Prostate gland (tissue), 2 donors: ENCODE measurements around the gene PCDHGA11. TPM values are rescaled to one million over a fixed set of nuclear protein-coding genes. Genes with fewer than 3 reads are reported as not detected.
"Not testable (repeated sequence)": the region's sequence is repeated elsewhere in the genome, so short reads cannot be mapped to it uniquely, and the experiment has no call there.

Source experiments
- DNase-seq: peaks from one replicate; pipeline ENCODE4 v3.0.0-alpha.2; 2019; ENCODE audit warnings: low spot score
- H3K27ac ChIP-seq, 2 donors: fragments of 200-600 bp; sonication (generic); 2 replicates each; pipeline ENCODE4 v1.5.1; 2017 to 2019
- H3K27me3 ChIP-seq: fragments of 200-600 bp; sonication (generic); replicated peaks from 2 replicates; pipeline ENCODE4 v1.5.1; 2019; ENCODE audit not compliant: insufficient read depth
- H3K36me3 ChIP-seq, 2 donors: fragments of 200-600 bp; sonication (generic); 1 replicate in 1 of 2; 2 replicates in 1 of 2; pipeline versions ENCODE4 v1.5.1 to v1.8.1; 2017 to 2019
- H3K4me1 ChIP-seq: fragments of 200-600 bp; sonication (generic); replicated peaks from 2 replicates; pipeline ENCODE4 v1.5.1; 2019
- H3K4me3 ChIP-seq, 2 donors: fragments of 200-600 bp; sonication (generic); 2 replicates each; pipeline ENCODE4 v1.5.1; 2017 to 2019
- H3K9me3 ChIP-seq: fragments of 200-600 bp; sonication (generic); 2 replicates; pipeline ENCODE4 v1.5.1; 2017
- POLR2A ChIP-seq: fragments of 450-650 bp; IDR thresholded peaks from one replicate; pipeline ENCODE4 v1.6.1; 2016; ENCODE audit warnings: antibody characterized with exemption, mild to moderate bottlenecking
- POLR2AphosphoS5 ChIP-seq: sonication (generic); formaldehyde crosslinking; IDR thresholded peaks from one replicate; pipeline ENCODE4 v1.6.1; 2017; ENCODE audit warnings: antibody characterized with exemption
- WGBS: methylation state at CpG from one replicate; pipeline ENCODE4 v1.1.5; 2018; 5-methylcytosine and 5-hydroxymethylcytosine counted together
- intact Hi-C: fragments of 100-400 bp; cut with DNase I; formaldehyde crosslinking; loops from one replicate; pipeline ENCODE4 v1.14.2; 2022
- total RNA-seq, 2 donors: library from RNA; depleted of rRNA; stranded (reverse); fragments of >200 nt; gene quantifications; one replicate each; pipeline ENCODE4 v1.1.0, GENCODE V29; 2016
- TF ChIP-seq, protein P1 (sequence below), 4 experiments: fragments of 200-600 bp in 2 of 4; fragments of 450-650 bp in 2 of 4; sonication (generic) in 2 of 4; IDR thresholded peaks; 1 replicate in 3 of 4; 2 replicates in 1 of 4; pipeline ENCODE4 v1.5.1; 2016 to 2019; ENCODE audit warnings: antibody characterized with exemption in 4 of 4, mild to moderate bottlenecking in 2 of 4, moderate library complexity in 2 of 4

Gene PCDHGA11
- total RNA-seq, 2 donors from 2014 or later = 2.9 to 3.4 TPM

- Histone ChIP-seq H3K4me1 (no peaks in the 10 kb centered on the region), H3K9me3 (no peaks in the 10 kb centered on the region), H3K36me3 (no peaks in the 10 kb centered on the region), H3K4me3 (peak within 1 kb of the TSS; percentile 5 to 27), H3K27ac (peak within 1 kb of the TSS in 1 of 2 donors; percentile 39), H3K27me3 (peaks cover 2% of the 10 kb centered on the region)
- 16% methylated on average over 31 of the region's 31 CpGs for WGBS
- TF ChIP-seq POLR2A (no peak), POLR2AphosphoS5 (peak; percentile 5)
- TF ChIP-seq, protein P1, sequence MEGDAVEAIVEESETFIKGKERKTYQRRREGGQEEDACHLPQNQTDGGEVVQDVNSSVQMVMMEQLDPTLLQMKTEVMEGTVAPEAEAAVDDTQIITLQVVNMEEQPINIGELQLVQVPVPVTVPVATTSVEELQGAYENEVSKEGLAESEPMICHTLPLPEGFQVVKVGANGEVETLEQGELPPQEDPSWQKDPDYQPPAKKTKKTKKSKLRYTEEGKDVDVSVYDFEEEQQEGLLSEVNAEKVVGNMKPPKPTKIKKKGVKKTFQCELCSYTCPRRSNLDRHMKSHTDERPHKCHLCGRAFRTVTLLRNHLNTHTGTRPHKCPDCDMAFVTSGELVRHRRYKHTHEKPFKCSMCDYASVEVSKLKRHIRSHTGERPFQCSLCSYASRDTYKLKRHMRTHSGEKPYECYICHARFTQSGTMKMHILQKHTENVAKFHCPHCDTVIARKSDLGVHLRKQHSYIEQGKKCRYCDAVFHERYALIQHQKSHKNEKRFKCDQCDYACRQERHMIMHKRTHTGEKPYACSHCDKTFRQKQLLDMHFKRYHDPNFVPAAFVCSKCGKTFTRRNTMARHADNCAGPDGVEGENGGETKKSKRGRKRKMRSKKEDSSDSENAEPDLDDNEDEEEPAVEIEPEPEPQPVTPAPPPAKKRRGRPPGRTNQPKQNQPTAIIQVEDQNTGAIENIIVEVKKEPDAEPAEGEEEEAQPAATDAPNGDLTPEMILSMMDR (IDR thresholded peaks at IDR 0.05) = peak in 3 of 4 experiments; percentile 24 to 46 (median 38)
- DNase-seq = peak; percentile 55
- intact Hi-C loops = loop anchor here (10.0 kb wide), 1 partner anchor 112 kb away; no protein-coding TSS in a partner anchor
These were observed 7.9 kb upstream of the PCDHGA11 start, which contains the start of gene PCDHGA10 for GRCh38 chr5:141412854-141413539. TSS of gene PCDHGA10 (plus strand) at chr5:141412987. CDS start at chr5:141413176, 189 bp downstream.

DNA sequence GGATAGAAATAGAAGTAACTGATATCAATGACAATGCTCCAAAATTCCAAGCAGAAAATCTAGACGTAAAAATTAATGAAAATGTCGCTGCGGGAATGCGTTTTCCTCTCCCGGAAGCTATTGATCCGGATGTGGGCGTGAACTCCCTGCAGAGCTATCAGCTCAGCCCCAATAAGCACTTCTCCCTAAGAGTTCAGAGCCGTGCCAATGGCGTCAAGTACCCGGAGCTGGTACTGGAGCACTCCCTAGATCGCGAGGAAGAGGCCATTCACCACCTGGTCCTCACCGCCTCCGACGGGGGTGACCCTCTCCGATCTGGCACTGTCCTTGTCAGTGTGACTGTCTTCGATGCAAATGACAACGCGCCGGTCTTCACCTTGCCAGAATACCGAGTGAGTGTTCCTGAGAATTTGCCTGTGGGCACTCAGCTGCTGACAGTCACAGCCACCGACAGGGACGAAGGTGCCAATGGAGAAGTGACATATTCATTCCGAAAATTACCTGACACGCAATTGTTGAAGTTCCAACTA lies 7.2 kb upstream of the PCDHGA11 start:
- H3K4me3 ChIP-seq = peak overlapping the region; percentile 5 to 27
- no peaks in the 10 kb centered on the region for H3K4me1 ChIP-seq
- 16% methylated on average over 25 of the region's 25 CpGs for WGBS
- no peaks in the 10 kb centered on the region for H3K36me3 ChIP-seq
- H3K27ac ChIP-seq = no peak overlapping the region
- TF ChIP-seq, protein P1 (IDR thresholded peaks at IDR 0.05) = no peak
- no peak for TF ChIP-seq POLR2AphosphoS5
- H3K27me3 ChIP-seq = peaks cover 2% of the 10 kb centered on the region
- intact Hi-C loops = loop anchor here (10.0 kb wide), 1 partner anchor 111 kb away; no protein-coding TSS in a partner anchor
- H3K9me3 ChIP-seq = no peaks in the 10 kb centered on the region
- no peak for DNase-seq

DNA sequence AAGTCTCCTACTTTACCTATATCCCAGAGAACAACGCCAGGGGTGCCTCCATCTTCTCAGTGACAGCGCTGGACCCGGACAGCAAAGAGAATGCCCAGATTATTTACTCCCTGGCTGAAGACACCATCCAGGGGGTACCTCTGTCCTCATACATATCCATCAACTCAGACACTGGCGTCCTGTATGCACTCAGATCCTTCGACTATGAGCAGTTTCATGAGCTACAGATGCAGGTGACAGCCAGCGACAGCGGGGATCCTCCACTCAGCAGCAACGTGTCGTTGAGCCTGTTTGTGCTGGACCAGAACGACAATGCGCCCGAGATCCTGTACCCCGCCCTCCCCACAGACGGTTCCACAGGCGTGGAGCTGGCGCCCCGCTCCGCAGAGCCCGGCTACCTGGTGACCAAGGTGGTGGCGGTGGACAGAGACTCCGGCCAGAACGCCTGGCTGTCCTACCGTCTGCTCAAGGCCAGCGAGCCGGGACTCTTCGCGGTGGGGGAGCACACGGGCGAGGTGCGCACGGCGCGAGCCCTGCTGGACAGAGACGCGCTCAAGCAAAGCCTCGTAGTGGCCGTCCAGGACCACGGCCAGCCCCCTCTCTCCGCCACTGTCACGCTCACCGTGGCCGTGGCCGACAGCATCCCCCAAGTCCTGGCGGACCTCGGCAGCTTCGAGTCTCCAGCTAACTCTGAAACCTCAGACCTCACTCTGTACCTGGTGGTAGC lies 6.1 kb upstream of the PCDHGA11 start:
- 25% methylated on average over 37 of the region's 46 CpGs for WGBS
- intact Hi-C loops = loop anchor here (10.0 kb wide), 1 partner anchor 110 kb away; no protein-coding TSS in a partner anchor
- H3K36me3 ChIP-seq, H3K27me3 ChIP-seq, H3K27ac ChIP-seq, H3K4me3 ChIP-seq, H3K4me1 ChIP-seq, H3K9me3 ChIP-seq, DNase-seq: not testable (repeated sequence)

DNA sequence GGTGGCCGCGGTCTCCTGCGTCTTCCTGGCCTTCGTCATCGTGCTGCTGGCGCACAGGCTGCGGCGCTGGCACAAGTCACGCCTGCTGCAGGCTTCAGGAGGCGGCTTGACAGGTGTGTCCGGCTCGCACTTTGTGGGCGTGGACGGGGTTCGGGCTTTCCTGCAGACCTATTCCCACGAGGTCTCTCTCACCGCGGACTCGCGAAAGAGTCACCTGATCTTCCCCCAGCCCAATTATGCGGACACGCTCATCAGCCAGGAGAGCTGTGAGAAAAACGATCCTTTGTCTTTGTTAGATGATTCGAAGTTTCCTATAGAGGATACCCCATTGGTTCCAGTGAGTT lies 5.6 kb upstream of the PCDHGA11 start:
- H3K27me3 ChIP-seq, H3K4me1 ChIP-seq, H3K4me3 ChIP-seq, H3K9me3 ChIP-seq, H3K27ac ChIP-seq, DNase-seq, H3K36me3 ChIP-seq: not testable (repeated sequence)
- 26% methylated on average over 18 of the region's 24 CpGs for WGBS
- intact Hi-C loops = loop anchor here (10.0 kb wide), 1 partner anchor 110 kb away; no protein-coding TSS in a partner anchor

DNA sequence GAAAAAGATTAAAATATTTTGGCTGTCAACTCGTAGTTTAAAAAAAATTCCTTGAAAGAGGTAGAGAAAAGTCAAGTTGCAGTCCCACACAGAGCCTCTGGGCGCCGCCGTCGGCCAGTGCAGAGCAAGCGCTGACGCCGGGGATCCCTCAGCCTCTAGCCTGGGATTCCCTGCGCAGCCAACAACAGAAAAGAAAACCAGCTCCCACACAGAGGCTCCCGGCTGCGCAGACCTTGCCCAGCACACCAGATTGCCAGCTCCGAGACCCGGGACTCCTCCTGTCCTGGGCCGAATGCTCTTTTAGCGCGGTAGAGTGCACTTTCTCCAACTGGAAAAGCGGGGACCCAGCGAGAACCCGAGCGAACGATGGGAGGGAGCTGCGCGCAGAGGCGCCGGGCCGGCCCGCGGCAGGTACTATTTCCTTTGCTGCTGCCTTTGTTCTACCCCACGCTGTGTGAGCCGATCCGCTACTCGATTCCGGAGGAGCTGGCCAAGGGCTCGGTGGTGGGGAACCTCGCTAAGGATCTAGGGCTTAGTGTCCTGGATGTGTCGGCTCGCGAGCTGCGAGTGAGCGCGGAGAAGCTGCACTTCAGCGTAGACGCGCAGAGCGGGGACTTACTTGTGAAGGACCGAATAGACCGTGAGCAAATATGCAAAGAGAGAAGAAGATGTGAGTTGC lies 3.2 kb upstream of the PCDHGA11 start, which contains the start of gene PCDHGB7:
Gene PCDHGB7, plus strand, starts transcription at position 184 of the 679 bp plus-strand sequence. Its CDS starts 183 bp downstream, at position 367.
- not testable (repeated sequence) for H3K36me3 ChIP-seq, H3K9me3 ChIP-seq, H3K27me3 ChIP-seq, H3K4me1 ChIP-seq
- TF ChIP-seq, protein P1 (IDR thresholded peaks at IDR 0.05) = peak in 3 of 4 experiments; percentile 33 to 80 (median 67)
- intact Hi-C loops = loop anchor here (10.0 kb wide), 1 partner anchor 107 kb away; no protein-coding TSS in a partner anchor
- Histone ChIP-seq H3K27ac (peak within 1 kb of the TSS in 1 of 2 donors; percentile 36), H3K4me3 (peak within 1 kb of the TSS; percentile 23 to 30)
- peak; percentile 53 for DNase-seq
- WGBS = 9% methylated on average over 46 of the region's 47 CpGs
